B cell (primary cell): Measurements from ENCODE around the gene IFNGR1.

Experiments
- CTCF ChIP-seq: fragments of 200-600 bp; IDR thresholded peaks from one replicate; pipeline ENCODE4 v1.8.0; 2022; ENCODE audit warnings: antibody characterized with exemption, mild to moderate bottlenecking
- EZH2 ChIP-seq: IDR thresholded peaks from 2 replicates; pipeline ENCODE4 v1.6.1; 2012; ENCODE audit warnings: borderline replicate concordance, low read depth, mild to moderate bottlenecking, moderate library complexity, low read length; ENCODE audit not compliant: insufficient read depth, poor library complexity, severe bottlenecking

GRCh38 chr6:137157601-137158000 is 61.6 kb downstream of the IFNGR1 start:
- TF ChIP-seq EZH2 (no peak), CTCF (no peak)
